Measurements from ENCODE around the gene CYP24A1. TPM values are rescaled to one million over a fixed set of nuclear protein-coding genes. Genes with fewer than 3 reads are reported as not detected.

CYP24A1 gene
- total RNA-seq (under 1 TPM; 0.28 to 0.69 TPM), polyA plus RNA-seq (ENCODE audit: insufficient read length in 2 of 2) (1 to 10 TPM; 1.1 to 1.2 TPM)
- long read RNA-seq, donor 1, result 0 reads
- long read RNA-seq, donor 2, result 0 reads
- long read RNA-seq, donor 3, partial matches to known transcripts, result 0 of 1 reads
- long read RNA-seq, donor 3, other reads (novel, unspliced or antisense), result 0 of 1 reads
- long read RNA-seq, donor 4, result 0 reads

GRCh38 chr20:54173653-54174456, at the start of gene CYP24A1:
TSS of gene CYP24A1 (minus strand) at chr20:54173986. CDS start at chr20:54173579, 407 bp downstream.
- 1% methylated on average over 60 of the region's 61 CpGs for whole genome bisulfite sequencing (ENCODE audit: insufficient coverage)
- Histone ChIP-seq H3K36me3 (ENCODE audit: control insufficient read depth, insufficient read depth, low read length) (no peaks in the 10 kb centered on the region), H3K4me3 (ENCODE audit: low read depth, low read length) (no peak within 1 kb of the TSS), H3K27me3 (ENCODE audit: control insufficient read depth, insufficient read depth, low read length) (peaks cover 53% of the 10 kb centered on the region), H3K4me1 (ENCODE audit: control insufficient read depth, insufficient read depth, low read length) (peaks cover 24% of the 10 kb centered on the region), H3K9me3 (ENCODE audit: control insufficient read depth, insufficient read depth, low read length) (no peaks in the 10 kb centered on the region), H3K27ac (ENCODE audit: low read depth, low read length) (no peak within 1 kb of the TSS)
- peak in 2 of 6 donors; percentile 12 to 16 for DNase-seq (ENCODE audit: low read depth in 4 of 6, low spot score in 6 of 6)

GRCh38 chr20:54223285-54223684, 49.5 kb upstream of the CYP24A1 start:
- no peak overlapping the region for H3K27ac ChIP-seq (ENCODE audit: low read depth, low read length)
- H3K4me1 ChIP-seq (ENCODE audit: control insufficient read depth, insufficient read depth, low read length), result peaks cover 7% of the 10 kb centered on the region
- H3K4me3 ChIP-seq (ENCODE audit: low read depth, low read length), result no peak overlapping the region
- no peaks in the 10 kb centered on the region for H3K9me3 ChIP-seq (ENCODE audit: control insufficient read depth, insufficient read depth, low read length)
- no peak for DNase-seq (ENCODE audit: low read depth in 4 of 6, low spot score in 6 of 6)
- H3K27me3 ChIP-seq (ENCODE audit: control insufficient read depth, insufficient read depth, low read length), result no peaks in the 10 kb centered on the region
- peaks cover 3% of the 10 kb centered on the region for H3K36me3 ChIP-seq (ENCODE audit: control insufficient read depth, insufficient read depth, low read length)
- WGBS (ENCODE audit: insufficient coverage), result 87% methylated on average over 4 of the region's 5 CpGs

DNA sequence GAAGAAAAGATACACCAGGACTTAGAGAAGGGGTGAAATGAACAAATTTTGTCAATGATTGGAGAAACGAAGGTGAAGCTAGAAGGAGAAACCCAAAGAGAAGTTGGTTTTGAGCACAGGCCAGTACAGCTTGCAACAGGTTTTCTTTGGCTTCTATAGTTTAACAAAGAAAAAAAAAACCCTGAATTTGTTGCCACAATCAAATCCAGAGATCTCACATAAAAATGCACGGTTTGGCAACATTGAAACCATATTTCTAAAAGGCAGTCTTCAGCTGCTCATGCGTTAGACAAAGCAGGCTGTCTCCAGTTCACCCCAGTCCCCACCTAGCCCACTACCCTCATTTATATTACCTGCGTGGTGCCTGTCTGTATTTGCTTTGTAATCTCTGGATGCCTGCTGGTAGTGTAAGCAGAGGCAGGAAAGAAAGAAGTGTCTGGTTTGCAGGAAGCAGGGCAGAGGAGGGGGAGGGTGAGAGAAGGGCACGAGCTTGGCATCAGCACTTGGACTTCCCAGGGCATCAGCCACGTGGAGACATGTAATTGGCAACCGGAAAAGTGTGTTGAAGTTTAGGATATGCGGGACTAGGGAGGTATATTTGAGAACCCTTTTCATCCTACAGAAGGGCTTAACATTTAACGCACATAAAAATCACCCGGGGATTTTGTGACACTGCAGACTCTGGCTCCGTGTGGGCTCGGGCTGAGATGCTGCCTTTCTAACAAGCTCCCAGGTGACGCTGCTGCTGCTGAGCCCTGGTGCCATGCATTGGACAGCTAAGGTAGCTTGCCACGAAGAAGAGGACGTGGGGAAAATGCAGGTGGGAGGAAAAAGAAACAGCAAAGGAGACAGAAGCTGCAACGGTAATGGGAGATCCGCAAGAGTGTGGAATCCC, 48.5 kb upstream of the CYP24A1 start:
- no peak overlapping the region for H3K27ac ChIP-seq (ENCODE audit: low read depth, low read length)
- no peak overlapping the region for H3K4me3 ChIP-seq (ENCODE audit: low read depth, low read length)
- DNase-seq (ENCODE audit: low read depth in 4 of 6, low spot score in 6 of 6), result peak in 3 of 6 donors; percentile 19 to 68 (median 62)
- peaks cover 5% of the 10 kb centered on the region for H3K36me3 ChIP-seq (ENCODE audit: control insufficient read depth, insufficient read depth, low read length)
- WGBS (ENCODE audit: insufficient coverage), result 46% methylated on average over 11 of the region's 17 CpGs
- H3K4me1 ChIP-seq (ENCODE audit: control insufficient read depth, insufficient read depth, low read length), result peaks cover 7% of the 10 kb centered on the region
- no peaks in the 10 kb centered on the region for H3K9me3 ChIP-seq (ENCODE audit: control insufficient read depth, insufficient read depth, low read length)
- H3K27me3 ChIP-seq (ENCODE audit: control insufficient read depth, insufficient read depth, low read length), result no peaks in the 10 kb centered on the region

DNA sequence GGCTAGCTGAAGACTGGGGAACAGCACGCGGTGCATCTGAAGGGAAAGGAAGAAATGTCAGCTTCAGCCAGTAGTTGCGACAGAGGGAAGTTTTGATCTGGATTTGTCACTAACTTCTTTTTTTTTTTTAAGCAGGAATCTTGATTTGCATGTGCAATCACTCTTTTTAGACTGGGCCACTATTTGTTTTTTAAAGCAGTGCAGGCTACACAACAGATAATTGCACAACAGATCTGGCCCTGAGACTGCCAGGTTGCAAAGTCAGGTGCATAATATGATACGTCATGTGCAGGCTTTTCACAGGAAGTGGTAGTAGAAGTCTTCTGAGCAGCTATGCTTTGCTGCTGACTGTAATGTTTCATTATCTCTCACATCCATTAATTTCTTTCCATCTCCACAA, 47.6 kb upstream of the CYP24A1 start:
- H3K4me3 ChIP-seq (ENCODE audit: low read depth, low read length), result no peak overlapping the region
- peaks cover 7% of the 10 kb centered on the region for H3K36me3 ChIP-seq (ENCODE audit: control insufficient read depth, insufficient read depth, low read length)
- no peaks in the 10 kb centered on the region for H3K9me3 ChIP-seq (ENCODE audit: control insufficient read depth, insufficient read depth, low read length)
- peaks cover 7% of the 10 kb centered on the region for H3K4me1 ChIP-seq (ENCODE audit: control insufficient read depth, insufficient read depth, low read length)
- no peak overlapping the region for H3K27ac ChIP-seq (ENCODE audit: low read depth, low read length)
- DNase-seq (ENCODE audit: low read depth in 4 of 6, low spot score in 6 of 6), result no peak
- no CpG with 5 or more reads among the region's 4 CpGs for WGBS (ENCODE audit: insufficient coverage)
- no peaks in the 10 kb centered on the region for H3K27me3 ChIP-seq (ENCODE audit: control insufficient read depth, insufficient read depth, low read length)

- Histone ChIP-seq H3K4me1 (ENCODE audit: control insufficient read depth, insufficient read depth, low read length) (peaks cover 7% of the 10 kb centered on the region), H3K27me3 (ENCODE audit: control insufficient read depth, insufficient read depth, low read length) (no peaks in the 10 kb centered on the region), H3K9me3 (ENCODE audit: control insufficient read depth, insufficient read depth, low read length) (no peaks in the 10 kb centered on the region), H3K27ac (ENCODE audit: low read depth, low read length) (no peak overlapping the region), H3K36me3 (ENCODE audit: control insufficient read depth, insufficient read depth, low read length) (peaks cover 7% of the 10 kb centered on the region), H3K4me3 (ENCODE audit: low read depth, low read length) (no peak overlapping the region)
- DNase-seq (ENCODE audit: low read depth in 4 of 6, low spot score in 6 of 6), result no peak
- WGBS (ENCODE audit: insufficient coverage), result 100% methylated on average over 4 of the region's 6 CpGs
Measured at GRCh38 chr20:54220722-54221121, 46.9 kb upstream of the CYP24A1 start.

DNA sequence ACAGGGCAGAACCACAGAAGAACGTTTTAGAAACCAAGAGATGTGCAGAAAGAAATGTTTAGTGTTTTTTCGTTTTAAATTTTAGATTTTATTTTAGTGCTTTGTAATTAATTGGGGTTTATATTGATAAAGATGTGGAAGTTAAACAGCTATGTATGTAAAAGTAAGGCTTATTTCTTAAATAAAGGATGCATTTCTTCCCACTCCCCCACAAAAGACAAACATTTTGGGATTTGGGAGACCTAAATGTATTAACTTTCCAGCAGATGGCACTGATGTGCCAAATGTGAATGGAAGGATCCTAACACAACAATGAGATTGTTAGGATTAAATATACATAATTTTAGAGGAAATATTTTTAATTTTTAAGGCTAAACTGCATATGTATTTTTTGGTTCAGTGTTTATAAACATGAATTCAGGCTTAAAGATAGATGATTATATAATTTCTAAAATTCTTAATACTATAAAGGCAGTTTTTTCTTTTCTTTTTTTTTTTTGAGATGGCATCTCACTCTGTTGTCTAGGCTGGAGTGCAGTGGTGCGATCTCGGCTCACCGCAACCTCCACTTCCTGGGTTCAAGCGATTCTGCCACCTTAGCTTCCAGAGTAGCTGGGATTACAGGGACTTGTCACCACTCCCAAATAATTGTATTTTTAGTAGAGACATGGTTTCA, 46.1 kb upstream of the CYP24A1 start:
- DNase-seq (ENCODE audit: low read depth in 4 of 6, low spot score in 6 of 6), result peak in 3 of 6 donors; percentile 49 to 91 (median 86)
- 57% methylated on average over 1 of the region's 6 CpGs for WGBS (ENCODE audit: insufficient coverage)
- peaks cover 7% of the 10 kb centered on the region for H3K36me3 ChIP-seq (ENCODE audit: control insufficient read depth, insufficient read depth, low read length)

DNA sequence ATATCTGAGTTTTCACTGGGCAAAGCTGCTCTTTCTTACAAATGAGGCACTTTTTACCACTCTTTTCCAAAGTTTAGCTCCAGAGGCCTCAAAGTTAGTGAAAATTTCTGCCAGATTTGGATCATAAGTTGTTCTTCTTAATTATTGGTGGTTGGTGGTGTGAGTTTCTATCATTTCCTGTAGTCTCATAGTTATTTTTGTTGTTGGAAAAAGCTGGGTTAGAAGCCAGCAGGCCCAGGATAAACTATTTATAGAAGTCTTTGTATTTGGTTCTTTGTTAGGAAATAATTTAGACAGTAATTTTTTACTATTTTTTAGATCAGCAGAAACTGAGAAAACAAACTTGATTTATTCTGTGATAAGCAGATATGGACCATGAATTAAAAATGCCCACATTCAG, 44.7 kb upstream of the CYP24A1 start:
- Histone ChIP-seq H3K4me1 (ENCODE audit: control insufficient read depth, insufficient read depth, low read length) (peaks cover 7% of the 10 kb centered on the region), H3K27me3 (ENCODE audit: control insufficient read depth, insufficient read depth, low read length) (no peaks in the 10 kb centered on the region), H3K4me3 (ENCODE audit: low read depth, low read length) (no peak overlapping the region), H3K27ac (ENCODE audit: low read depth, low read length) (no peak overlapping the region), H3K36me3 (ENCODE audit: control insufficient read depth, insufficient read depth, low read length) (peaks cover 9% of the 10 kb centered on the region), H3K9me3 (ENCODE audit: control insufficient read depth, insufficient read depth, low read length) (no peaks in the 10 kb centered on the region)
- no peak for DNase-seq (ENCODE audit: low read depth in 4 of 6, low spot score in 6 of 6)

More for the DNA sequence above, 46.1 kb upstream of the CYP24A1 start:
- no peaks in the 10 kb centered on the region for H3K9me3 ChIP-seq (ENCODE audit: control insufficient read depth, insufficient read depth, low read length)
- no peak overlapping the region for H3K4me3 ChIP-seq (ENCODE audit: low read depth, low read length)
- H3K4me1 ChIP-seq (ENCODE audit: control insufficient read depth, insufficient read depth, low read length), result peaks cover 7% of the 10 kb centered on the region
- no peaks in the 10 kb centered on the region for H3K27me3 ChIP-seq (ENCODE audit: control insufficient read depth, insufficient read depth, low read length)
- H3K27ac ChIP-seq (ENCODE audit: low read depth, low read length), result no peak overlapping the region

GRCh38 chr20:54217762-54218161, 44.0 kb upstream of the CYP24A1 start:
- Histone ChIP-seq H3K36me3 (ENCODE audit: control insufficient read depth, insufficient read depth, low read length) (peaks cover 9% of the 10 kb centered on the region), H3K4me1 (ENCODE audit: control insufficient read depth, insufficient read depth, low read length) (peaks cover 7% of the 10 kb centered on the region), H3K27me3 (ENCODE audit: control insufficient read depth, insufficient read depth, low read length) (no peaks in the 10 kb centered on the region), H3K4me3 (ENCODE audit: low read depth, low read length) (no peak overlapping the region), H3K27ac (ENCODE audit: low read depth, low read length) (no peak overlapping the region), H3K9me3 (ENCODE audit: control insufficient read depth, insufficient read depth, low read length) (no peaks in the 10 kb centered on the region)
- DNase-seq (ENCODE audit: low read depth in 4 of 6, low spot score in 6 of 6), result no peak
- WGBS (ENCODE audit: insufficient coverage), result 90% methylated on average over 6 of the region's 7 CpGs

- peaks cover 7% of the 10 kb centered on the region for H3K36me3 ChIP-seq (ENCODE audit: control insufficient read depth, insufficient read depth, low read length)
- H3K4me1 ChIP-seq (ENCODE audit: control insufficient read depth, insufficient read depth, low read length), result no peaks in the 10 kb centered on the region
- no peak overlapping the region for H3K27ac ChIP-seq (ENCODE audit: low read depth, low read length)
- no peak for DNase-seq (ENCODE audit: low read depth in 4 of 6, low spot score in 6 of 6)
- H3K27me3 ChIP-seq (ENCODE audit: control insufficient read depth, insufficient read depth, low read length), result no peaks in the 10 kb centered on the region
- no peak overlapping the region for H3K4me3 ChIP-seq (ENCODE audit: low read depth, low read length)
- no peaks in the 10 kb centered on the region for H3K9me3 ChIP-seq (ENCODE audit: control insufficient read depth, insufficient read depth, low read length)
- WGBS (ENCODE audit: insufficient coverage), result 83% methylated on average over 1 of the region's 3 CpGs
Measured at GRCh38 chr20:54215157-54215789, 41.5 kb upstream of the CYP24A1 start.
